Measurements from ENCODE around the gene NDUFA13. TPM values are rescaled to one million over a fixed set of nuclear protein-coding genes. Genes with fewer than 3 reads are reported as not detected.
A peak's percentile ranks its signal among the peaks of the same experiment; 100 is the strongest.

The NDUFA13 gene
- total RNA-seq, 1 experiment from 2014 or later: 130 TPM

DNA sequence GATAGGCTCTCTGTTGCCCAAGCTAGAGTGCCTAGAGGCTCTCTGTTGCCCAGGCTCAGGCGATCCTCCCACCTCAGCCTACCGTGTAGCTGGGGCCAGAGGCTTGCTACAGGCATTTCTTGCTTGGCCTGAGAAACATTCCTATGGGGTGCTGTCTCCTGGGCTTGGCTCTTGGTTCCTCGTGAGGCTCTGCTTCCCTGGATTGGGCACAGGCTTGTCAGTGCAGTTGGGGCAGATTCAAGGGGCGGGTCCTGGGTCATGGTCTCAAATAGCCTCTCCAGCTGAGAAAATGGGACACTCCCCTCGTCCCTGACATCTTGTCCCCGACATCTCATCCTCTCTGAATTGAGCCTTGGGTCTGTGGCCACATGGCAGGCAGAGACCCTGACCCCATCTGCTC lies 5.6 kb upstream of the NDUFA13 start:
- no peak for DNase-seq (ENCODE audit: low read depth in 1 of 2, low spot score in 2 of 2)
- Histone ChIP-seq H3K27me3 (replicated peaks) (no peaks in the 10 kb centered on the region), H3K4me1 (replicated peaks) (peaks cover 4% of the 10 kb centered on the region), H3K4me3 (no peak overlapping the region), H3K36me3 (peaks cover 16% of the 10 kb centered on the region), H3K9me3 (replicated peaks) (peaks cover 6% of the 10 kb centered on the region), H3K27ac (no peak overlapping the region)

DNA sequence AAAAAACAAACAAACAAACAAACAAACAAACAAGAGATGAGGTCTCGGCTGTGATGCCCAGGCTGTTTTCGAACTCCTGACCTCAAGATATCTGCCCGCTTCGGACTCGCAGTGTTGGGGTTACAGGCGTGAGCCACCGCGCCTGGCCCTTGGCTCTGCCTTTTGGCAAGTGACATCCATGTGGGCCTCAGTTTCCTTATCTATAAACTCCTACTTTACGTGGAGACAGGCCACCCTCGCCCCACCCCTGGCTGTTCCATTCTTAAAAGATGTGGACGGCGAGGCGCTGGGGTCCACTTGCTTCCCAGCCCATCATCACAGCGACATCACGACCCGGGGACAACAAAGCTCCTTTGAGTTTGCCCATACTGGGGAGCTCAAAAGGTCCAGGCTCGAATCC lies 2.3 kb upstream of the NDUFA13 start:
- Histone ChIP-seq H3K36me3 (no peaks in the 10 kb centered on the region), H3K4me1 (replicated peaks) (peaks cover 7% of the 10 kb centered on the region), H3K27me3 (replicated peaks) (no peaks in the 10 kb centered on the region), H3K4me3 (no peak overlapping the region), H3K9me3 (replicated peaks) (peaks cover 6% of the 10 kb centered on the region), H3K27ac (no peak overlapping the region)
- DNase-seq (ENCODE audit: low read depth in 1 of 2, low spot score in 2 of 2): no peak

GRCh38 chr19:19514215-19514657 lies 1.8 kb upstream of the NDUFA13 start:
- no peak overlapping the region for H3K27ac ChIP-seq
- H3K4me3 ChIP-seq: no peak overlapping the region
- no peaks in the 10 kb centered on the region for H3K27me3 ChIP-seq (replicated peaks)
- no peak for DNase-seq (ENCODE audit: low read depth in 1 of 2, low spot score in 2 of 2)
- peaks cover 6% of the 10 kb centered on the region for H3K9me3 ChIP-seq (replicated peaks)
- peaks cover 3% of the 10 kb centered on the region for H3K36me3 ChIP-seq
- peaks cover 7% of the 10 kb centered on the region for H3K4me1 ChIP-seq (replicated peaks)

DNA sequence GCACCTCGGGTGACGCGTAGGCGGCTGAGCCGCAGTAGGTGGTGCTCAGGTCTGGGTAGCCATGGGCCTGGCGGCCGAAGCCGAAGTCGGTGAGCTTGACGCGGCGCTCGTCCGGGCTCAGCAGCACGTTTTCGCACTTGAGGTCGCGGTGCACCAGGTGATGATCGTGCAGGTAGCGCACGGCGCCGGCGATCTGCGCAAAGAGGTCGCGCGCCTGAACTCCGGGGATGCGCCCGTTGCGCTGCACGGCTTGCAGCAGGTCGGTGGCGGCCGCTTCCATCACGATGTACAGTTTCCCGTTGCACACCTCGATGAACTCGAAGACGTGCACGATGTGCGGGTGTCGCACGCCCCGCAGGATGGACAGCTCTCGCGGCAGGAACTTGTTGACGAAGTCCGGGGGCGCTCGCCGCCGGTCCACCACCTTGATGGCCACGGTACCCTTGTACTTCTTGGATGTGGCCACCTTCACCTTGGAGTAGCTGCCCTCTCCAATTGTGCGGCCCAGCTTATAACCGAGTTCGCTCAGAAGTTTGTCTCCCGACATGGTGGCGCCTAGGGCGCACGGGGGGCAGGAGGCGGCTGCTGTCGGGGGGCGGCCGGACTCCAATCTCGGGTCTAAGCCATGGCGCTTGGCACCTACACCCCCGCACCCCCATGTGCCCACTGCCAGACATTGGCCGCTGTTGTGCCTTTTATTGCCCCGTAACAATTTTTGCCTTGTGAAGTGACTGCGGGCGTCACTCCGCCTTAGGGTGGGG lies 964 bp upstream of the NDUFA13 start, which contains the start of gene TSSK6:
Gene TSSK6 (minus strand): TSS at position 668 of the 761 bp plus-strand sequence. CDS start 121 bp downstream, at position 547.
- DNase-seq (ENCODE audit: low read depth in 1 of 2, low spot score in 2 of 2): no peak
- peak within 1 kb of the TSS; percentile 63 for H3K27ac ChIP-seq
- H3K27me3 ChIP-seq (replicated peaks): no peaks in the 10 kb centered on the region
- H3K4me3 ChIP-seq: peak within 1 kb of the TSS; percentile 54
- peaks cover 6% of the 10 kb centered on the region for H3K9me3 ChIP-seq (replicated peaks)
- H3K36me3 ChIP-seq: peaks cover 9% of the 10 kb centered on the region
- H3K4me1 ChIP-seq (replicated peaks): peaks cover 7% of the 10 kb centered on the region

DNA sequence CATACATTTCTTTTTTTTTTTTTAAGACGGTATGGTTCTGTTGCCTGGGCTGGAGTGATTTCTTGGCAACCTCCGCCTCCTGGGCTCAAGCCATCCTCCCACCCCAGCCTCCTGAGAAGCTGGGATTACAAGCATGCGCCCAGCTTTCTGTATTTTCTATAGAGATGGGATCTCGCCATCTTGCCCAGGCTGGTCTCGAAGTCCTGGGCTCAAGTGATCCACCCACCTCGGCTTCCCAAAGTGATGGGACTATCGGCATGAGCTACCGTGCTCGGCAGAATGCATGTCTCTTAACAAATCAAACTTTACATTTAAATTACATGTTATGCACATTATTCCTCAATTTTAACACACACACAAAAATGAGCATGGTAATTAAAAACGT lies 1.2 kb downstream of the NDUFA13 start:
- no peak overlapping the region; the same call in 1 of the 2 replicates for H3K4me3 ChIP-seq

GRCh38 chr19:19520989-19521388 lies 5.0 kb downstream of the NDUFA13 start:
- DNase-seq (ENCODE audit: low read depth in 1 of 2, low spot score in 2 of 2): no peak
- no peaks in the 10 kb centered on the region for H3K27me3 ChIP-seq (replicated peaks)
- no peak overlapping the region for H3K27ac ChIP-seq
- H3K4me1 ChIP-seq (replicated peaks): no peaks in the 10 kb centered on the region
- H3K4me3 ChIP-seq: no peak overlapping the region
- peaks cover 31% of the 10 kb centered on the region for H3K36me3 ChIP-seq
- H3K9me3 ChIP-seq (replicated peaks): no peaks in the 10 kb centered on the region

More for the DNA sequence above, 1.2 kb downstream of the NDUFA13 start:
- H3K27me3 ChIP-seq (replicated peaks): no peaks in the 10 kb centered on the region
- peaks cover 18% of the 10 kb centered on the region for H3K36me3 ChIP-seq
- no peak for DNase-seq (ENCODE audit: low read depth in 1 of 2, low spot score in 2 of 2)
- peaks cover 6% of the 10 kb centered on the region for H3K9me3 ChIP-seq (replicated peaks)
- peaks cover 7% of the 10 kb centered on the region for H3K4me1 ChIP-seq (replicated peaks)
- no peak overlapping the region for H3K27ac ChIP-seq

- Histone ChIP-seq H3K27me3 (replicated peaks) (no peaks in the 10 kb centered on the region), H3K9me3 (replicated peaks) (no peaks in the 10 kb centered on the region), H3K36me3 (peaks cover 48% of the 10 kb centered on the region), H3K4me1 (replicated peaks) (no peaks in the 10 kb centered on the region), H3K27ac (no peak overlapping the region), H3K4me3 (no peak overlapping the region)
- DNase-seq (ENCODE audit: low read depth in 1 of 2, low spot score in 2 of 2): no peak
These were observed 7.2 kb downstream of the NDUFA13 start for GRCh38 chr19:19523177-19523576.

DNA sequence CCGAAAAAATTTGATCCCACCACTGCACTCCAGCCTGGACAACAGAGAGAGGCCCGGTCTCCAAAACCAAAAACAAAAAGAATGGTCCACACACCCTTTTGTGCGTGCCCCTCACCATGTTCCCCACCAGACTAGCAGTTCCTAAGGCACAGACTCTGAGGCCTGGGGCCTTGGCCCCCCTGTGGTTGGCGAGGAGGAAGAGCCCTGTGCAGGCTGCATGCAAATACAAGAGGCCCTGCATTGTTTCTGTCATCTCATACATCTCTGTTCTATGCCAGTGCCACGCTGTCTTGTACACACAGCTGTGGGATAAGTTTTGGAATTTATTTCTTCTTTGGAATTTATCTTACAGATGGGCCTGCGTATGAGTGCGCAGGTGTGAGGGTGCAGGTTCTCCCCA lies 8.0 kb downstream of the NDUFA13 start:
- H3K4me1 ChIP-seq (replicated peaks): no peaks in the 10 kb centered on the region
- H3K9me3 ChIP-seq (replicated peaks): no peaks in the 10 kb centered on the region
- H3K27ac ChIP-seq: no peak overlapping the region
- H3K36me3 ChIP-seq: peaks cover 53% of the 10 kb centered on the region
- DNase-seq (ENCODE audit: low read depth in 1 of 2, low spot score in 2 of 2): no peak
- H3K27me3 ChIP-seq (replicated peaks): no peaks in the 10 kb centered on the region
- H3K4me3 ChIP-seq: no peak overlapping the region

DNA sequence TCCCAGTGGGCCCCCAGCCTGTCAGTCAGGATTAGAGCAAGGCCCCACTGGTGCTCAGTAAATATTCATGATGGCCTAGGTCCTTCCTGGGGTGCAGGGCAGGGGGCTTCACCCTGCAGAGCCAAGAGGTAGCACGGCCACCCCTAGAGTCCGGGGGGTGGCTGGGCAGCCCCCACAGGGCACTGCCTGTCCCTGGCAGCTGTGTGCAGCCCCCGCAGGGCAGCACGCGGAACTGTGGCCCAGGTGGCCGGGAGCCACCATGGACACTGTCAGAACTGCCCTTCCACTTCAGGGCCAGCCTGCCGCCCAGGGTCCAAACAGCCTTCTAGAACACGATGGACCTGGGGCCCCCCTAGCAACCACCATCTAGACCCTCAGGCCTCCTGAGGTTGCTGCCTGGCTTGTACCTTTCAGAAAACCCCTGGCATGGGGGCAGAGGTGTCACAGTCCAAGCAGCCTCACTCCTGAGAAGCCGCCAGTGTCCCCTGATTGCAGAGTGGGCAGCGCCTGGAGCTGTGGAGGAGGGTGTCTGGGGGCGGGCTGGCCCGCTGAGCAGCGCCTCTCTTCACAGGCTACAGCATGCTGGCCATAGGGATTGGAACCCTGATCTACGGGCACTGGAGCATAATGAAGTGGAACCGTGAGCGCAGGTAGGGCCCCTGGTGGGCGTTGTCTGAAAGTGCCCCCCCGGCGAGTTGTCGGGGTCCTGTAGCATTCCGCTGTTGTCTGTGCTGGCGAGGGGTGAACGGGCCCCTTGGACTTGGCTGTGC lies 9.8 kb downstream of the NDUFA13 start:
- no peak for DNase-seq (ENCODE audit: low read depth in 1 of 2, low spot score in 2 of 2)
- Histone ChIP-seq H3K4me3 (no peak overlapping the region), H3K27ac (no peak overlapping the region), H3K27me3 (replicated peaks) (no peaks in the 10 kb centered on the region), H3K4me1 (replicated peaks) (no peaks in the 10 kb centered on the region), H3K36me3 (peaks cover 44% of the 10 kb centered on the region), H3K9me3 (replicated peaks) (no peaks in the 10 kb centered on the region)

GRCh38 chr19:19526581-19527370 lies 10.8 kb downstream of the NDUFA13 start:
- no peak overlapping the region for H3K4me3 ChIP-seq
- H3K4me1 ChIP-seq (replicated peaks): no peaks in the 10 kb centered on the region
- H3K9me3 ChIP-seq (replicated peaks): no peaks in the 10 kb centered on the region
- H3K36me3 ChIP-seq: peaks cover 42% of the 10 kb centered on the region
- no peak overlapping the region for H3K27ac ChIP-seq
- DNase-seq (ENCODE audit: low read depth in 1 of 2, low spot score in 2 of 2): no peak
- H3K27me3 ChIP-seq (replicated peaks): no peaks in the 10 kb centered on the region

- peaks cover 42% of the 10 kb centered on the region for H3K36me3 ChIP-seq
- no peak for DNase-seq (ENCODE audit: low read depth in 1 of 2, low spot score in 2 of 2)
- peaks cover 5% of the 10 kb centered on the region for H3K4me1 ChIP-seq (replicated peaks)
- H3K4me3 ChIP-seq: no peak overlapping the region
- H3K9me3 ChIP-seq (replicated peaks): no peaks in the 10 kb centered on the region
- no peaks in the 10 kb centered on the region for H3K27me3 ChIP-seq (replicated peaks)
- H3K27ac ChIP-seq: no peak overlapping the region
These were observed 11.3 kb downstream of the NDUFA13 start for GRCh38 chr19:19527371-19527656.

DNA sequence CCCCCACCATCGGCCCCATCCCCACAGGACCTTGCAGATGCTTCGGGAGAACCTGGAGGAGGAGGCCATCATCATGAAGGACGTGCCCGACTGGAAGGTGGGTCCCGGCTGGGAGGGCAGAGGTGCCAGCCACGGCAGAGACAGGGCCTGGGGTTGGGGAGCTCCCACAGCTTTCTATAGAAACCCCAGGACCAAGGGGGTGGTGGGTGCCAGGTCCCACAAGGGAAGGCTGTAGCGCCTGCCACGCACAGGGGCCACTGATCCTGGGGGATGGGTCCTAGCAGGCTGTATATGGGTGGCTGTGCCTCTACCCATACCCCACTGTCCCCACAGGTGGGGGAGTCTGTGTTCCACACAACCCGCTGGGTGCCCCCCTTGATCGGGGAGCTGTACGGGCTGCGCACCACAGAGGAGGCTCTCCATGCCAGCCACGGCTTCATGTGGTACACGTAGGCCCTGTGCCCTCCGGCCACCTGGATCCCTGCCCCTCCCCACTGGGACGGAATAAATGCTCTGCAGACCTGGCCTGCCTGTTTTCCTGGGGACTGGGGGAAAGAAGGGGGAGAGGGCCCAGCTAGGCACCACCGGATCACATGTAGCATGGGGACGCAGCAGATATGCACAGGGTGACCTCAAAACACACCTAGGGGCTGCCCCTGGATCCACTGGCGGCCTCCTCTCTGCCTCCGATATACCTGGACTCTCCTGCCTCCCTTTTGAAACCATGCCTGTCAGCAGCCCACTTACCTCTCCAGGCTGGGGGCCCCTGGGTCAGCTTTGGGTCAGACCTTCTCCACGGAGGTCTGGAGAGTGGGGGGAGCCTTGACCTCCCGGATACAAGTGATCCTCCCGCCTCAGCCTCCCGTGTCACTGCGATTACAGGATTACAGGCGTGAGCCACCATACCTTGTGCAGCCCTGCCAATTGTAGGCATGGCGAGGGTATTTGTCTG lies 11.9 kb downstream of the NDUFA13 start:
- no peaks in the 10 kb centered on the region for H3K27me3 ChIP-seq (replicated peaks)
- DNase-seq (ENCODE audit: low read depth in 1 of 2, low spot score in 2 of 2): no peak
- no peak overlapping the region for H3K4me3 ChIP-seq
- peaks cover 40% of the 10 kb centered on the region for H3K36me3 ChIP-seq
- H3K27ac ChIP-seq: no peak overlapping the region
- H3K4me1 ChIP-seq (replicated peaks): peaks cover 6% of the 10 kb centered on the region
- no peaks in the 10 kb centered on the region for H3K9me3 ChIP-seq (replicated peaks)

All from SJSA1 (cell line).